Thoracic aorta (tissue), 2 donors: ENCODE measurements around the gene HERC2. TPM values are rescaled to one million over a fixed set of nuclear protein-coding genes. Genes with fewer than 3 reads are reported as not detected.
"Not testable (repeated sequence)": the region's sequence is repeated elsewhere in the genome, so short reads cannot be mapped to it uniquely, and the experiment has no call there.

Experiments
- ATAC-seq: fragments of 150-250 bp; one replicate; pipeline ENCODE4 v1.8.0; 2017; ENCODE audit warnings: low read depth; ENCODE audit not compliant: insufficient number of reproducible peaks, low FRiP score
- DNase-seq: peaks from one replicate; pipeline ENCODE4 v3.0.0-alpha.2; 2020; ENCODE audit warnings: low spot score
- H3K27ac ChIP-seq, 2 donors: fragments of 200-600 bp; sonication (generic); 1 replicate in 1 of 2; 2 replicates in 1 of 2; pipeline ENCODE4 v1.5.1; 2016; ENCODE audit warnings: mild to moderate bottlenecking in 2 of 2, moderate library complexity in 2 of 2
- H3K27me3 ChIP-seq: fragments of 200-600 bp; sonication (generic); replicated peaks from 2 replicates; pipeline ENCODE4 v1.6.0; 2016; ENCODE audit warnings: mild to moderate bottlenecking; ENCODE audit not compliant: insufficient read depth
- H3K36me3 ChIP-seq: fragments of 200-600 bp; sonication (generic); one replicate; pipeline ENCODE4 v1.5.1; 2016
- H3K4me1 ChIP-seq, 2 donors: fragments of 200-600 bp; sonication (generic); 1 replicate in 1 of 2; 2 replicates in 1 of 2; pipeline versions ENCODE4 v1.5.1 to v1.6.0; 2016; ENCODE audit warnings: low read depth in 2 of 2, mild to moderate bottlenecking in 1 of 2; ENCODE audit not compliant: control insufficient read depth in 1 of 2
- H3K4me3 ChIP-seq: fragments of 200-600 bp; sonication (generic); 2 replicates; pipeline ENCODE4 v1.5.1; 2016; ENCODE audit warnings: mild to moderate bottlenecking
- H3K9me3 ChIP-seq: fragments of 200-600 bp; sonication (generic); 2 replicates; pipeline ENCODE4 v1.5.1; 2016
- total RNA-seq, 2 donors: library from RNA; depleted of rRNA; stranded (reverse); fragments of >200 nt; gene quantifications; one replicate each; pipeline versions ENCODE4 v1.1.0 to v1.2.3, GENCODE V29; 2016

Gene HERC2, protein sequence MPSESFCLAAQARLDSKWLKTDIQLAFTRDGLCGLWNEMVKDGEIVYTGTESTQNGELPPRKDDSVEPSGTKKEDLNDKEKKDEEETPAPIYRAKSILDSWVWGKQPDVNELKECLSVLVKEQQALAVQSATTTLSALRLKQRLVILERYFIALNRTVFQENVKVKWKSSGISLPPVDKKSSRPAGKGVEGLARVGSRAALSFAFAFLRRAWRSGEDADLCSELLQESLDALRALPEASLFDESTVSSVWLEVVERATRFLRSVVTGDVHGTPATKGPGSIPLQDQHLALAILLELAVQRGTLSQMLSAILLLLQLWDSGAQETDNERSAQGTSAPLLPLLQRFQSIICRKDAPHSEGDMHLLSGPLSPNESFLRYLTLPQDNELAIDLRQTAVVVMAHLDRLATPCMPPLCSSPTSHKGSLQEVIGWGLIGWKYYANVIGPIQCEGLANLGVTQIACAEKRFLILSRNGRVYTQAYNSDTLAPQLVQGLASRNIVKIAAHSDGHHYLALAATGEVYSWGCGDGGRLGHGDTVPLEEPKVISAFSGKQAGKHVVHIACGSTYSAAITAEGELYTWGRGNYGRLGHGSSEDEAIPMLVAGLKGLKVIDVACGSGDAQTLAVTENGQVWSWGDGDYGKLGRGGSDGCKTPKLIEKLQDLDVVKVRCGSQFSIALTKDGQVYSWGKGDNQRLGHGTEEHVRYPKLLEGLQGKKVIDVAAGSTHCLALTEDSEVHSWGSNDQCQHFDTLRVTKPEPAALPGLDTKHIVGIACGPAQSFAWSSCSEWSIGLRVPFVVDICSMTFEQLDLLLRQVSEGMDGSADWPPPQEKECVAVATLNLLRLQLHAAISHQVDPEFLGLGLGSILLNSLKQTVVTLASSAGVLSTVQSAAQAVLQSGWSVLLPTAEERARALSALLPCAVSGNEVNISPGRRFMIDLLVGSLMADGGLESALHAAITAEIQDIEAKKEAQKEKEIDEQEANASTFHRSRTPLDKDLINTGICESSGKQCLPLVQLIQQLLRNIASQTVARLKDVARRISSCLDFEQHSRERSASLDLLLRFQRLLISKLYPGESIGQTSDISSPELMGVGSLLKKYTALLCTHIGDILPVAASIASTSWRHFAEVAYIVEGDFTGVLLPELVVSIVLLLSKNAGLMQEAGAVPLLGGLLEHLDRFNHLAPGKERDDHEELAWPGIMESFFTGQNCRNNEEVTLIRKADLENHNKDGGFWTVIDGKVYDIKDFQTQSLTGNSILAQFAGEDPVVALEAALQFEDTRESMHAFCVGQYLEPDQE (N-terminal part only)
- 10 to 100 TPM; 50.9 to 62.0 TPM for total RNA-seq

DNA sequence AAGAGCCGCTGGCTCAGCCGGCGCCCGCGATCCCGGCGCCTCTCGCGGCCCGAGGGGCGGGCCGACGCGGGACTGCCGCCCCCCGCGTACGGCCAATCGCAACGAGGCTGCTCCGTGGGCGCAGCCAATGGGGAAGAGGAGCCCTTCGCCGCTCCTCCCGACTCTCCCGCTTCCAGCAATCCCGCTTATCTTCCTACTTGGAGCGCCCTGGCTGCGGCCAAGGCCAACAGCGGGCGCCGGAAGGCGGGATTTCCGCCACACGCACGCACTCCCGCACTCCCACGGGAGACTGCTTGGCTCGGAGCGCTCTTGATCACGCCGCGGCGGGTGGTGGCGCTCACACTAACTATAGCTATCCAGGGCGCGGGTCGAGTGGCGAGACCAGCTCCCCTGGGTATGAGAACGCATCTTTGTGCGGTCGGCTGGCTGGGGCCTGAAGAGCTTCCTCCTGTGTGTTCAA is at the start of gene HERC2:
Gene HERC2, minus strand, starts transcription at position 51 of the 460 bp plus-strand sequence. CDS start 746 bp downstream, outside the sequence.
- H3K27ac ChIP-seq, H3K4me1 ChIP-seq, H3K36me3 ChIP-seq, H3K27me3 ChIP-seq, ATAC-seq, H3K9me3 ChIP-seq, DNase-seq: not testable (repeated sequence)
- H3K4me3 ChIP-seq, result peak within 1 kb of the TSS; percentile 57

DNA sequence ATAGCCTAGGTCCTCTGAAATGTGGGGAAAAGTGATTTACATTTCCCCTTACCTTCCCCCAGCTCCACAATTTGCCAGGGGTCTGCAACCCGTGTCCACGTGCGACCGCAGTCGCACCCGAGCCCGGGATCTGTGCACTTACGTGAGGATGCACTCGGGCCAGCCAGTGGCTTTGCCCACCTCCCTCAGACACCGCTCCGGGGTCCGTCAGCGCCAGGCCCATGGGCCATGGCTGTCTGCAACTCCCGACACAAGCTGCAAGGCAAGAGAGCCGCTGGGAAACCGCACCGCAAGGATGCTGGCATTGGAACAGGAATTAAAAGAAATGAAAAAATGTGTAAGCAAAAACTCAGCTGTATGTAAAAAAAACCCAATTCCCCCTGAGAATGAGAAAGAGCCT is 43.5 kb upstream of the HERC2 start:
- H3K4me1 ChIP-seq, H3K27me3 ChIP-seq, H3K9me3 ChIP-seq, H3K27ac ChIP-seq, H3K36me3 ChIP-seq, DNase-seq, H3K4me3 ChIP-seq, ATAC-seq: not testable (repeated sequence)

DNA sequence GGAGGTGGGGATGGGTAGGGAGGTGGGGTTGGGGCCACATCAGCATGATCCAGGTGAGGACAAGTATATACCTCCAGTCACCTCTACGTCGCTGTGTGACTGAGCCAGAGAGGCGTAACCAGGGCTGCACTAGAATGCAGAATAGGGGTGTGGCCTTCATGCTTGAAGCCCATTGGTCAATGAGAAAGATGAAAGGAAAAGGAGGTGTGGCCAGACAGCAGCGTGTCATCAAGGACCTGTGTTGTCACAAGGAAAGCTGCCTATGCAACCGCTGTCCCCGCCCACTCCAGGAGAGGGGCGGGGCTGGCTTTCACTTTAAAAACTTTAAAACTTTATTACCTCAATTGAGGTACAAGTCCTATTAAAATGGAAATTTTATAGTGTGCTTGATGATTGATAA is 36.0 kb upstream of the HERC2 start, which contains the start of gene GOLGA6L24:
Gene GOLGA6L24, minus strand, starts transcription at position 101 of the 400 bp plus-strand sequence. Its CDS starts 61 bp downstream, at position 40.
- not testable (repeated sequence) for H3K4me3 ChIP-seq, DNase-seq, H3K9me3 ChIP-seq, ATAC-seq, H3K36me3 ChIP-seq, H3K27me3 ChIP-seq, H3K4me1 ChIP-seq, H3K27ac ChIP-seq

DNA sequence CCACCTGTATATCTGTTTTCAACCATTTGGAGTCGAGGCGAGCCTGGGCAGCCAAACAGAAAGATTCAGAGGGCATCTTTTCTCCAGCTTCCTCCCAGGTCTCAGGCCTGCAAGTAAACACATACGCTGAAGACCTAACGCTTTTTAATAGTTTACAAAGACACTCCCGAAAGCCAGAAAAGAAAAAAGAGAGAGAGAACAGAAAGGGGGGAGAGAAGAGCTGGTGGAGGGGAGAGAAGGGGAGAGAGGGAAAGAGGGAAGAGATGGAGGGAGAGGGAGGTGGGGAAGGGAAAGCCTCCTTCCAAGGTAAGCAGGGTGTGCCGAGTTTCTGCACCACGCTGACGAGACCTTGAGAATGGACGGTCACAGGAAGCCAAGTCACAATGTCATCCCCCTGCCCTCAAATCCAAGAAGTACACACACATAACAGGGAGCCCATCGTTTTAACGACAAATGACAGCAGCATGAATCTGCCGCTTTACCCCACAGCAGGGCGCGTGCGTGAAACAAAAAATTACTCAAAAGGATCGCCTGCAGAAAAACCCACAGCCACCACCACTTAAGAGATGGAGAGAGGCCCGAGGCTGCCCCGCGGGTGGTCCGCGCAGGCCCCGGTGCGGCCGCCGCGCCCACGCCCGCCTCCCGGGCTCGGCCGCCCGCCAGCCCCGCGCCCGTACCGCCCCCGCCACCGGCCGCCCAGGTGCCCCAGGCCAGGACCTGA is 461 bp downstream of the HERC2 start:
- H3K27me3 ChIP-seq, H3K9me3 ChIP-seq, H3K36me3 ChIP-seq, DNase-seq, ATAC-seq, H3K27ac ChIP-seq, H3K4me1 ChIP-seq: not testable (repeated sequence)
- peak overlapping the region; percentile 57 for H3K4me3 ChIP-seq

DNA sequence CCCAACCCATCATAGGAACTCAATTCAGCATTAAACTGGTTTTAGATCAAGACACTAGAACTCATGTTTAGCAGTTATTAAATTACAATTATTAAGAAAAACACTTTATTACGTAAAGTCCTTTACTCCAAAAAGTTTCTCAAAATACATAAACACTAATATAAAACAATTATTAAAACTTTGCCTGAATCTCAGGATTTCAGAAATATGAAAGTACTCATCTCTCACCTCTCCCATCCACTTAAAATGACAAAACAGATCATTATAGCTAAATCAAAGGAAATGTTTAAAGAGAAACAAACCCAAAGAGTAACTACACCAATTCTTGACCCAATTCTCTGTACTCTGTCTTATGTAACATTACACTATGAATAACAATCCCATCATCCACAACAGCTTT is 2.3 kb downstream of the HERC2 start:
- not testable (repeated sequence) for H3K36me3 ChIP-seq, H3K27ac ChIP-seq, ATAC-seq, H3K4me1 ChIP-seq, H3K4me3 ChIP-seq, DNase-seq, H3K27me3 ChIP-seq, H3K9me3 ChIP-seq

DNA sequence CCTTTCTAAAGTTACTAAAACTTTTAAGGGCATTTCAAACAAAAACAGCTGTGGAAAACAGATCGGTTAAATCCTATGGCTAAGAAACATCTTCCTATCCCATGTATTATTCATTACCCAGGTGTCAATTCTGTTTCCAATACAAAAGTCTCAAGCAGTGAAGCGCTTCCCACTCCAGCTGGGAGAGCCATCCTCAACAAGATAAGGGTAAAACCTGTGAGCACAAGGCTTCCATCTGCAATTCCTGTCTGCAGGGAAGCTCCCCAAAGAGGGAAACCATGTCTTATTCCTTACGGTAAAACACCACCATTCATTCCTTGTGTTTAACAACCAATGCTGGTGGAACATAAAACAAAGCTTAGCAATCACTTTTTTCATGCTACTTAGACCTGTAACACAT is 3.2 kb downstream of the HERC2 start:
- not testable (repeated sequence) for DNase-seq, H3K27me3 ChIP-seq, H3K27ac ChIP-seq, H3K9me3 ChIP-seq, H3K36me3 ChIP-seq, H3K4me1 ChIP-seq, ATAC-seq, H3K4me3 ChIP-seq

DNA sequence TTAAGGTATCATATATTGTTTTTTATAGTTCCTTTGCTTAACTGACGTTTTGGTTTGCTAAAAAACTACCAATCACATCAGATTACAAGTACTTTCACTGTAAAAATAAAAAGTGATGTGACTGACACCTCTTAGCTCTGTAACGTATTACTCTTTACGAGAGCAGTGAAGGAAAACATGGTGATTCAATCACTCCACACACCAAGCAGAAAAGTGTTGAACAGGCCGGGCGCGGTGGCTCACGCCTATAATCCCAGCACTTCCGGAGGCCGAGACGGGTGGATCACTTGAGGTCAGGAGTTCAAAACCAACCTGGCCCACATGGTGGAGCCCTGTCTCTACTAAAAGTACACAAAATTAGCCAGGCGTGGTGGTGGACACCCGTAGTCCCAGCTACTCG is 3.9 kb downstream of the HERC2 start:
- H3K4me1 ChIP-seq, DNase-seq, H3K27ac ChIP-seq, H3K9me3 ChIP-seq, H3K4me3 ChIP-seq, ATAC-seq, H3K27me3 ChIP-seq: not testable (repeated sequence)
- H3K36me3 ChIP-seq, result peaks cover 10% of the 10 kb centered on the region

DNA sequence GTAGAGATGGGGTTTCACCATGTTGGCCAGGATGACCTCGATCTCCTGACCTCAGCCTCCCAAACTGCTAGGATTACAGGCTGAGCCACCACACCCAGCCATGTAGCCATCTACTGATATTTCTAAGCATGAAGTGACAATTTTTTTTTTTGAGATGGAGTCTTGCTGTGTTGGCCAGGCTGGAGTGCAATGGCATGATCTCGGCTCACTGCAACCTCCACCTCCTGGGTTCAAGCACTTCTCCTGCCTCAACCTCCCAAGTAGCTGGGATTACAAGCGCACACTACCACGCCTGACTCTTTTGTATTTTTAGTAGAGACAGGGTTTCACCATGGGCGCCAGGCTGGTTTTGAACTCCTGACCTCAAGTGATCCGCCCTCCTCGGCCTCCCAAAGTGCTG is 5.0 kb downstream of the HERC2 start:
- not testable (repeated sequence) for DNase-seq, H3K27ac ChIP-seq, ATAC-seq, H3K4me1 ChIP-seq, H3K9me3 ChIP-seq, H3K4me3 ChIP-seq, H3K27me3 ChIP-seq
- H3K36me3 ChIP-seq, result peaks cover 10% of the 10 kb centered on the region

DNA sequence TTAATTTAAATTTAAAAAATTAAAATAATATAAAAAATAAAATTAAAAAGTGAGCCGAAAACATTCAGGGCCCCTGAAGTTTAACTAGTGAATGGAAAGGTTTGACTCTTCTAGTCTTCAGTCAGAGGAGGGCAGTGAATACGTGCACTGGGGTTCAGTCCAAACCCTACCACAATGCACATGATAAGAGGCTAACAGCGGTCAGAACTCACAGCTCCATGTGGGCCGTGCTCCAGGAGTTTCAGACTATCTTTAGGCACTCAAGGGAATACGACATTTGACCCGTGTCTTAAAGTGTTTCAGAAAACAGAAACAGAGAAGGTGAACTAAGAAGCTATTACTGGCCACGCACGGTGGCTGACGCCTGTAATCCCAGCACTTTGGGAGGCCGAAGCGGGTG is 11.5 kb downstream of the HERC2 start:
- not testable (repeated sequence) for H3K4me3 ChIP-seq, H3K9me3 ChIP-seq, ATAC-seq, H3K27me3 ChIP-seq, DNase-seq, H3K27ac ChIP-seq, H3K4me1 ChIP-seq, H3K36me3 ChIP-seq

DNA sequence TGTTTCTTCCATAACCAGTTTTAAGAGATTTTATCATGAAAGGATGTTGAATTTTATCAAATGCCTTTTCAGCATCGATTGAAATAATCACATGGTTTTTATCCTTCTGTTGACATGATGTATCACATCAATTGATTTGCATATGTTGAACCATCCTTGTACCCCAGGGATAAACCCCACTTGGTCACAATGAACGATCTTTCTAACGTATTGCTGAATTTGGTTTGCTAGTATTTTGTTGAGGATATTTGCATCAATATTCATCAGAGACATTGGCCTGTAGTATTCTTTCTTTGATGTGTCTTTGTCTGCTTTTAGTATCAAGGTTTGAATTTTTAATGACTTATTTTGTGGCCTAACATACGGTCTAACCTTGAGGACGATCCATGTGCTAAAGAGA is 13.3 kb downstream of the HERC2 start:
- H3K27me3 ChIP-seq, H3K36me3 ChIP-seq, H3K4me3 ChIP-seq, ATAC-seq, DNase-seq, H3K9me3 ChIP-seq, H3K27ac ChIP-seq, H3K4me1 ChIP-seq: not testable (repeated sequence)

DNA sequence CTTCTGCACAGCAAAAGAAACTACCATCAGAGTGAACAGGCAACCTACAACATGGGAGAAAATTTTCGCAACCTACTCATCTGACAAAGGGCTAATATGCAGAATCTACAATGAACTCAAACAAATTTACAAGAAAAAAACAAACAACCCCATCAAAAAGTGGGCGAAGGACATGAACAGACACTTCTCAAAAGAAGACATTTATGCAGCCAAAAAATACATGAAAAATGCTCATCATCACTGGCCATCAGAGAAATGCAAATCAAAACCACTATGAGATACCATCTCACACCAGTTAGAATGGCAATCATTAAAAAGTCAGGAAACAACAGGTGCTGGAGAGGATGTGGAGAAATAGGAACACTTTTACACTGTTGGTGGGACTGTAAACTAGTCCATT is 16.3 kb downstream of the HERC2 start:
- not testable (repeated sequence) for H3K27ac ChIP-seq, DNase-seq, H3K9me3 ChIP-seq, H3K27me3 ChIP-seq, H3K4me1 ChIP-seq, H3K36me3 ChIP-seq, ATAC-seq, H3K4me3 ChIP-seq
